Measurements from ENCODE around the gene U2AF1L4.

Gene U2AF1L4

DNA sequence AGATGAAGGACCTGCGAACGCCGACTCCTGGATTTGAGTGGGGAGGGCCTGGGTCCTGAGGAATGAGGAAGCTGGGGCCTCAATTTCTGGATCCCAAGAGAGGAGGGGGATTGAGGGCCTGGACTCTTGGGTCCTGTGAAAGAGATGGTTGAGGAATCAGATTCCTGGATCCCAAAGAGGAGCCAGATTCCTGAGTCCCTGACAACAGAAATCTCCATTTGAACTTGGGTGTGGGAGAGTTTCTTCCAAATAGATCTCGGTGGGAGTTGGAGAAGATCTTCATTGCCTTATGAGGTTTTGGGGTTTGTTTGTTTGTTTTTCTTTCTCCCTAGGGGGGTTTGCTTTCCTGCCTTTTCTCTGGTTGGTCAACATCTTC, 857 bp upstream of the U2AF1L4 start:
- Histone ChIP-seq H3K79me2 (ENCODE audit: control insufficient read depth, insufficient read depth, low read length, unreplicated experiment) (peaks cover 18% of the 10 kb centered on the region), H3K27ac (ENCODE audit: low read depth, low read length) (peak overlapping the region; percentile 96; the same call in 1 of the 2 replicates), H3K4me1 (ENCODE audit: control insufficient read depth, insufficient read depth, low read length, unreplicated experiment) (peaks cover 10% of the 10 kb centered on the region), H3K36me3 (ENCODE audit: insufficient read depth, low read length) (no peaks in the 10 kb centered on the region), H3K4me3 (ENCODE audit: low read depth, low read length) (peak overlapping the region; percentile 100), H2AFZ (ENCODE audit: low read length, unreplicated experiment) (peak overlapping the region; percentile 69), H3K27me3 (ENCODE audit: insufficient read depth, low read length) (no peaks in the 10 kb centered on the region)

DNA sequence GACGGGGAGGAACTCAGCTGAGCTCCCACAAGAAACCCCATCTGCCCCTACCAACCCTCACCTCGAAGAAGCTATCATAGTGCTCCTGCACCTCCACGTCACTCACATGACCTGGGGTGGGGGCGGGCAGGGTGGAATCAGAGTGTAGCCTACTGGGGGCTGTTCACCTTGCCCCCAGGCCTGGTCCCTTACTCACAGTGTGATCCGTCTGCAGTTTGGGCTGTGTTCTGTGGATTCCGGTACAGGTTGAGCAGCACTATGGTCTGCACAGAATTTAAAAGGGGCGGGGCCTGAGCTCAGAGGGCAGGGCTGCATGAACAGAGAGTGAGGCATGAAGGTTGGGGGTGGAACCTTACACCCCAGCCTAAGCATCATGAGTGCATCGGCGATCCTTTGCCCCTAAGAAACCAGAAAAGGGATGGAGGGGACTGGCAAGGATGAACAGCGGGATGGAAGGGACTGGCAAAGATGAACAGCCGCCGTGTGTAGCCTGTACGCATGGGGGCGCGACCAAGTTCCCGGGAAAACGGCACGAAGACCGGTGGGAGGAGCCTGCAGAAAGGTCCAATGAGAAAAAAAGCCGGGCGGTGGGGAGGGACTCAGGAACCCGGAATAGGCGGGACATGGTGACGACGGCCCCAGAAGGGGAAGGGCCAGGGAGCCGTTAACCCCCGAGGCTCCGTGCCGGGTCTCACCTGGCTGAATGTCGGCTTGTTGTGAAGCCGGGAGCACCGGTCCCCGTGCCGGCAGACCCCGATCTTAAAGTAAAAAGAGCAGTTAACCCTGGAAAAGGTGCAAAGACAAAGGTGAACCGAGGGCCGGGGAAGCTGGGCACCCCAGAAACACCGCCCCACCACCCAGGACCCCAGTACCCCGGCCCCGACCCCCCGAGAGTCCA, 539 bp downstream of the U2AF1L4 start:
- H3K4me1 ChIP-seq (ENCODE audit: control insufficient read depth, insufficient read depth, low read length, unreplicated experiment) = peaks cover 10% of the 10 kb centered on the region
- H3K4me3 ChIP-seq (ENCODE audit: low read depth, low read length) = peak overlapping the region; percentile 100
- peak overlapping the region; percentile 96 for H3K27ac ChIP-seq (ENCODE audit: low read depth, low read length)
- no peaks in the 10 kb centered on the region for H3K27me3 ChIP-seq (ENCODE audit: insufficient read depth, low read length)
- no peaks in the 10 kb centered on the region for H3K36me3 ChIP-seq (ENCODE audit: insufficient read depth, low read length)
- H2AFZ ChIP-seq (ENCODE audit: low read length, unreplicated experiment) = peak overlapping the region; percentile 85
- H3K79me2 ChIP-seq (ENCODE audit: control insufficient read depth, insufficient read depth, low read length, unreplicated experiment) = peaks cover 18% of the 10 kb centered on the region

DNA sequence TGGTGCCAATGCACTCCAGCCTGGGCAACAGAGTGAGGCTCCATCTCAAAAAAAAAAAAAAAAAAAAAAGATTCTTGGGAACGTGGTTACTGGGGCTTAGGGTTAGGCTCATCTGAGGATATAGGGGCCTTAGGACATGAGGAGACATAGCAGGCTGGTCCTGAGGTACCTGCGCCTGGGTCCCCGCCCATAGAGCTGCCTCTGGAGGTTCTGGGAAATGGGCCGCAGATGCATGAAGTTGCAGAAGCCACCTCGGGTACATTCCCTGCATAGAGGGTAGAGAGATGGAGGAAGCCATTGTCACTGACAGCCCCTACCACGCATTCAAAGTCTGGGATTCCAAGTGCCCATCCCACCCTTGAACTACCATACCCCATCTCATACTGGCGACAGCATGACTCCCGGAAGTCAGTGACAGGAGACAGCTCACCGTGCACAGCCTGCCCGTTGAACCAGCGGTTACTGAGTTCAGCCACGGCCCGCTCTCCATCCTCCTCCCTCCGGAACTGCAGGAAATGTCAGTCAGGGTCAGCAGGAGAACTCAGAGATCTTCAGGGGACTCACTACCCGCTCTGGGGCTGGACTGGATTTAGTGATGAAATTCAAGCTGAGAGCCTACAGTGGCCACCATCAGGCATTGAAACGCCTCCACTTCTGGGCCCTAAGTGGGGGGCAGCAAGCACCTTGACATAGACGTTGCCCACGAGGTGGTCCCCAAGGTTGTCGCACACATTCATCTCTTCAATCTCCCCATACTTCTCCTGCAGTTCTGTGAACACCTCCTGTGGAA, 1.4 kb downstream of the U2AF1L4 start:
- Histone ChIP-seq H3K4me3 (ENCODE audit: low read depth, low read length) (peak overlapping the region; percentile 100; the same call in 1 of the 2 replicates), H3K27ac (ENCODE audit: low read depth, low read length) (no peak overlapping the region), H3K79me2 (ENCODE audit: control insufficient read depth, insufficient read depth, low read length, unreplicated experiment) (peaks cover 13% of the 10 kb centered on the region), H3K36me3 (ENCODE audit: insufficient read depth, low read length) (no peaks in the 10 kb centered on the region), H3K4me1 (ENCODE audit: control insufficient read depth, insufficient read depth, low read length, unreplicated experiment) (peaks cover 10% of the 10 kb centered on the region), H3K27me3 (ENCODE audit: insufficient read depth, low read length) (no peaks in the 10 kb centered on the region), H2AFZ (ENCODE audit: low read length, unreplicated experiment) (no peak overlapping the region)

DNA sequence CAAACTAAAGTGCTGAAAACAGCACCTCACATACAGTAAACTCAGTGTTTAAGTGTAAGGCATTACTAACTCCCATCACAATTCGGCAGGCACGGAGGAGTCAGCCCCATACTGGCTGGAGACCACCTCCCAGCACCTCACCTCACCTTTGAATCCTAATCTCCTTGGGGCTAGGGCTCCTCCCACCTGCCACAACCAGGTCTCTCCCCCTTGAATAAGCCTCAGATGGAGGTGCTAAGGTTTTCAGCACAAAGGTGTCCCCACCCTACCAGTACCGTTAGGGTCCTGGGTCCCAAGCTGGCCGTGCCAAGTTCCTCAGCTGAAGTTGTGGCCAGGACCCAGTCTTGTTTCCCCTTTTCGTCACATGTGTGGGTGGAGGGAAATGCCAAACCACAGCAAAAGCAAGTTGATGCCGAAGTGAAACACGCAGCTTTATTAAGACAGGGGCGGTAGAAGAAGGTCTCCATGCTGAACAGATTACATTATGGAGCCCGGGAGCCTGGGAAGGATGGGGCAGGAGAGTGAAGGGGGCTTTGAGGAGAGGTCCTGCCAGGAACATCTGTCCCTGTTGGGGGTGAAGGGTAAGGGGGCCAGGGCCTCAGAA, 3.0 kb downstream of the U2AF1L4 start, which contains the start of gene IGFLR1:
IGFLR1 (minus strand) TSS at position 332 of the 604 bp plus-strand sequence. CDS start 1,272 bp downstream, outside the sequence.
- Histone ChIP-seq H2AFZ (ENCODE audit: low read length, unreplicated experiment) (no peak within 1 kb of the TSS), H3K27ac (ENCODE audit: low read depth, low read length) (no peak within 1 kb of the TSS), H3K36me3 (ENCODE audit: insufficient read depth, low read length) (no peaks in the 10 kb centered on the region), H3K27me3 (ENCODE audit: insufficient read depth, low read length) (no peaks in the 10 kb centered on the region), H3K4me3 (ENCODE audit: low read depth, low read length) (no peak within 1 kb of the TSS), H3K79me2 (ENCODE audit: control insufficient read depth, insufficient read depth, low read length, unreplicated experiment) (peaks cover 13% of the 10 kb centered on the region), H3K4me1 (ENCODE audit: control insufficient read depth, insufficient read depth, low read length, unreplicated experiment) (peaks cover 6% of the 10 kb centered on the region)

DNA sequence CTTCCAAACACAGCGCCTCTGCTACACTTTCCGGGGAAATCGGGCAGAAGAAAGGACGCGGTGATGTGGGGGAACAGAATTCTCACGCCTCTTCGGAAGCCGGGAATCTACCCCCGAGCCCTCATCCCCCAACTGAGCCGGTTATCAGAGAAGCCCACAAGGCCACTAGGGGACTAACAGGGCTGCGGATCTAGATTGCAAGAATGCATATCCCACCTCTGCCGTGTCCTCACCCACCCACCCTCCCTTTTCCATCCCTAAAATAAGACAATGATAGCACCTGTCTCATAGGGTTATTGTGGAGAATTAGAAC, 4.1 kb downstream of the U2AF1L4 start:
- Histone ChIP-seq H3K4me3 (ENCODE audit: low read depth, low read length) (peak overlapping the region; percentile 81), H3K36me3 (ENCODE audit: insufficient read depth, low read length) (no peaks in the 10 kb centered on the region), H3K27ac (ENCODE audit: low read depth, low read length) (no peak overlapping the region), H3K4me1 (ENCODE audit: control insufficient read depth, insufficient read depth, low read length, unreplicated experiment) (peaks cover under 1% of the 10 kb centered on the region), H3K79me2 (ENCODE audit: control insufficient read depth, insufficient read depth, low read length, unreplicated experiment) (peaks cover 7% of the 10 kb centered on the region), H2AFZ (ENCODE audit: low read length, unreplicated experiment) (peak overlapping the region; percentile 82), H3K27me3 (ENCODE audit: insufficient read depth, low read length) (no peaks in the 10 kb centered on the region)

DNA sequence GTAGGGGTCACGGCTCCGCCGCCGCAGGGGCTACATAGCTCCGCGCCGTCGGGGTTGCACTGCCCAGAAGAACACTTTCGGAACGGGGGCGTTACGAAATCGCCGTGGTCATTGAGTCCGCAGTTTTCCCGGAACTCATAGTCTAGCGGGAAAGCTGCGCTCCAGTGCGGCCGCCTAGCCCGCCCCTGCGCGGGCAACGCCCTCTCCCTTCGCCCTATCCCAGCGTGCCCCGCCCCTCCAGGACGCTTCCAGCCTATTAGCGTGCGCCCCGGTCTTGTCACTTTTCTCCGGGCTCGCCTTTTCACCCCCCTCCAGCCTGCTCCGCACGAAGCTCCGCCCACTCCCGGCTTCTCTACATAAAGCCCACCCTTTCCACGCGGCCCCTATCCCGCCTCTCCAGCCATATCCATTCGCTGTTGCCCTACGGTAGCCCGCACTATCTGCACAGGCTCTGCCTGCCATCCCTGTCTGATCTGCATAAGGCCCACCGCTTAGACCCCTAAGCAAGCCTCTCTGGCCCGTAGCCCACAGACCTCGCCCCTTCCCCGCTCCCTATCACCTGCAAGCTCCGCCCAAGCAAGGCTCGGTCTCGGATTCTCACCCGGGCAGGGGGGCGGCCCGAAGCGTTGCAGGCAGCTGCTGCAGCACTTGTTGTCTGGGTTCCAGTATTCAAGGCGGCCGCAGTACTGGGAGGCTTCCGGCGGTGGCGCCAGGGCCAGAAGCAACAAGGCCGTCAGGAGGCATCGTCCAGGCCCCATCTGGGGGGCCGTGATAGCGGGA, 4.6 kb downstream of the U2AF1L4 start:
- Histone ChIP-seq H3K79me2 (ENCODE audit: control insufficient read depth, insufficient read depth, low read length, unreplicated experiment) (peaks cover 1% of the 10 kb centered on the region), H3K27ac (ENCODE audit: low read depth, low read length) (no peak overlapping the region), H3K36me3 (ENCODE audit: insufficient read depth, low read length) (no peaks in the 10 kb centered on the region), H2AFZ (ENCODE audit: low read length, unreplicated experiment) (peak overlapping the region; percentile 82), H3K4me1 (ENCODE audit: control insufficient read depth, insufficient read depth, low read length, unreplicated experiment) (no peaks in the 10 kb centered on the region), H3K4me3 (ENCODE audit: low read depth, low read length) (peak overlapping the region; percentile 81), H3K27me3 (ENCODE audit: insufficient read depth, low read length) (no peaks in the 10 kb centered on the region)

DNA sequence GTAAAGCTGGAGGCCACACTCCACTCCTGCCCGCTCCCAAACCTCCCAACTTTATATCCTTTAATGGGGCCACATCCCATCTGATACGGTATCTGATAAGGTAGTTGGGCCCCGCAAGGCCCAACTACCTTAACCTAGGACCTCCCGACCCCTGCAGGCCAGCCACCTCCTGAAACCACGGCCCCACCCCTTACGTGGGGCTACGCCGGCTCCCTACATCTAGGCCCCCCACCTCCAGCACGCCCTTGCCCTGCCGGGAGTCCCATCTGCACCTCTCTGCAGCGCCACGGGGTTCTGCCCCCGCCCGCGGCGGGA, 5.2 kb downstream of the U2AF1L4 start:
- Histone ChIP-seq H3K4me1 (ENCODE audit: control insufficient read depth, insufficient read depth, low read length, unreplicated experiment) (no peaks in the 10 kb centered on the region), H2AFZ (ENCODE audit: low read length, unreplicated experiment) (no peak overlapping the region), H3K4me3 (ENCODE audit: low read depth, low read length) (peak overlapping the region; percentile 79), H3K36me3 (ENCODE audit: insufficient read depth, low read length) (no peaks in the 10 kb centered on the region), H3K27me3 (ENCODE audit: insufficient read depth, low read length) (no peaks in the 10 kb centered on the region), H3K79me2 (ENCODE audit: control insufficient read depth, insufficient read depth, low read length, unreplicated experiment) (no peaks in the 10 kb centered on the region), H3K27ac (ENCODE audit: low read depth, low read length) (no peak overlapping the region)

DNA sequence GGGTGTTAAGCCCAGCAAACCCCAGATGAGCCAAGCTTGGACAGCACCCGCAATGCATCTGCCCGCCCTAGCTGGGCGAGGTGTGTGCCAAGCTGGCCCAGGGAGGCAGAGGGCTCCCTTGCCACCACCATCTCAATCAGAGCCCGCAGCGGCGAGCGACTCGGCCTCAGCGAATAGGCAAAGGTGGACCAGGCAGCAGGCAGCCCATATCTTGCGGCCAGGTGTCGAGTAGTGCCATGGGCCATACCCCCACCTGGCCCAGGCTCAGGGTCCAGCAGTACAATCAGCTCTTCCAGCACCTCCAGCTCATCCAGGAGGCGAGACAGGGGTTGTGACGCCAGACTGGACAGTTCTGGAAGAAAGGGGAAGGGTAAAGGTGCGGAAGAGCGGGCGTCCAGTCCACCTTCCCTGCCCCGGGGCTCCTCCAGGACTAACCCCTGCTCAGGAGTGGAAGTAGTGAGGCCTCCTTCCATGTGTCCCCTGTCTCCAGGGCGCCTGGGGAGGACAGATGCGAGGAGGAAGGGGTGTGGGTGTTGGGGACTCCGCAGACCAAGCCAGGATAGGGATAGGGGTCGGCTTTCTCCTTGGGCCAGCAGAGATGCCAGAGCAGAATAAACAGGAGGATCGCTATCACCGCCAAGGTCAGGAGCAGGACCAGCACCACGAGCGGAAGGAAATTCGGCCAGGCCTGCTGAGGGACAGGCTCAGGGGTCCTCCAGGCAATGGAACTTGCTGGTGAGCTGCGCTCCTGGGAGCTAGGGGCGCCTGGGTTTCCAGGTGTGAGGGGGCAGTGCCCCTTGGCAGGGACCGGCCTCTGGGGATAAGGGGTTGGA, 5.7 kb downstream of the U2AF1L4 start:
- no peak overlapping the region for H3K27ac ChIP-seq (ENCODE audit: low read depth, low read length)
- H3K36me3 ChIP-seq (ENCODE audit: insufficient read depth, low read length) = no peaks in the 10 kb centered on the region
- no peaks in the 10 kb centered on the region for H3K27me3 ChIP-seq (ENCODE audit: insufficient read depth, low read length)
- peak overlapping the region; percentile 79; the same call in 1 of the 2 replicates for H3K4me3 ChIP-seq (ENCODE audit: low read depth, low read length)
- no peaks in the 10 kb centered on the region for H3K4me1 ChIP-seq (ENCODE audit: control insufficient read depth, insufficient read depth, low read length, unreplicated experiment)
- H3K79me2 ChIP-seq (ENCODE audit: control insufficient read depth, insufficient read depth, low read length, unreplicated experiment) = no peaks in the 10 kb centered on the region
- no peak overlapping the region for H2AFZ ChIP-seq (ENCODE audit: low read length, unreplicated experiment)

DNA sequence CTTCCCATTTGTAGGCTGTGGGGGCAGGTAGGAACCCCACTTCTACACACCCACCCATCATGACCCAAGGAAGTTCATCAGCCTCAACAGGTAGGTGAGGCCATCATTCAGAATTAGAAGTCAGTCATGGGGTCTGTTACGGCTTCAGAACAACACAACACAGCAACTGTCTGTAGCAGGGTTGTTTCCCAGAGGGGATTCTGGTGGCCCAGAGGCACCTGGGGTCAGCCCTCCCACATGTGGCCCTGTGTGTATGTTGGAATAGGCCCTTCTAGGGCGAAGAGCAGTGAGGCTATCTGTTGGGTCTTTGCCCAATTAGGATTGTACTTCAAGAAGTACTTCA, 6.4 kb downstream of the U2AF1L4 start:
- Histone ChIP-seq H3K27ac (ENCODE audit: low read depth, low read length) (no peak overlapping the region), H3K4me3 (ENCODE audit: low read depth, low read length) (no peak overlapping the region), H3K36me3 (ENCODE audit: insufficient read depth, low read length) (no peaks in the 10 kb centered on the region)

More for the DNA sequence above, 6.4 kb downstream of the U2AF1L4 start:
- Histone ChIP-seq H3K79me2 (ENCODE audit: control insufficient read depth, insufficient read depth, low read length, unreplicated experiment) (no peaks in the 10 kb centered on the region), H3K27me3 (ENCODE audit: insufficient read depth, low read length) (no peaks in the 10 kb centered on the region), H2AFZ (ENCODE audit: low read length, unreplicated experiment) (no peak overlapping the region), H3K4me1 (ENCODE audit: control insufficient read depth, insufficient read depth, low read length, unreplicated experiment) (no peaks in the 10 kb centered on the region)

All from ACC112 (cell line).